Osteocyte (in vitro differentiated cells): ENCODE results near the gene AKAP13. TPM values are rescaled to one million over a fixed set of nuclear protein-coding genes. Genes with fewer than 3 reads are reported as not detected.

Experiments used
- DNase-seq: peaks from one replicate; pipeline ENCODE4 v3.0.0; 2021; ENCODE audit warnings: mixed read lengths; ENCODE audit not compliant: unreplicated experiment; ENCODE audit errors: extremely low spot score
- H3K27ac Mint-ChIP-seq: one replicate; pipeline ENCODE4 v1.8.0; 2021; ENCODE audit warnings: mild to moderate bottlenecking, mixed read lengths; ENCODE audit not compliant: unreplicated experiment
- H3K27me3 Mint-ChIP-seq: one replicate; pipeline ENCODE4 v1.8.0; 2021; ENCODE audit warnings: mixed read lengths; ENCODE audit not compliant: unreplicated experiment
- H3K36me3 Mint-ChIP-seq: one replicate; pipeline ENCODE4 v1.8.0; 2021; ENCODE audit warnings: mixed read lengths; ENCODE audit not compliant: unreplicated experiment
- H3K4me1 Mint-ChIP-seq: one replicate; pipeline ENCODE4 v1.8.0; 2021; ENCODE audit warnings: mixed read lengths; ENCODE audit not compliant: unreplicated experiment
- H3K4me3 Mint-ChIP-seq: one replicate; pipeline ENCODE4 v1.8.0; 2021; ENCODE audit warnings: mild to moderate bottlenecking, moderate library complexity, mixed read lengths; ENCODE audit not compliant: unreplicated experiment
- H3K9me3 Mint-ChIP-seq: one replicate; pipeline ENCODE4 v1.8.0; 2021; ENCODE audit warnings: mixed read lengths; ENCODE audit not compliant: unreplicated experiment
- CTCF ChIP-seq: fragments of 200-600 bp; sonication (generic); IDR thresholded peaks from 2 replicates; pipeline ENCODE4 v1.5.0; 2021; ENCODE audit warnings: antibody characterized with exemption, mild to moderate bottlenecking, moderate library complexity
- total RNA-seq: library from RNA; stranded (reverse); gene quantifications from 2 replicates; pipeline ENCODE4 v1.2.1, GENCODE V29; 2021

The AKAP13 gene
- total RNA-seq, 1 donor from 2014 or later = 146 TPM

- Mint-ChIP-seq H3K9me3 (peaks cover 5% of the 10 kb centered on the region), H3K4me1 (peaks cover 48% of the 10 kb centered on the region), H3K4me3 (no peak overlapping the region), H3K27ac (no peak overlapping the region), H3K27me3 (no peaks in the 10 kb centered on the region), H3K36me3 (no peaks in the 10 kb centered on the region)
- TF ChIP-seq CTCF = no peak
- no peak for DNase-seq
Measured at GRCh38 chr15:85464471-85464870, 84.1 kb downstream of the AKAP13 start.

GRCh38 chr15:85470563-85471271, 90.3 kb downstream of the AKAP13 start:
- no peaks in the 10 kb centered on the region for H3K9me3 Mint-ChIP-seq
- no peaks in the 10 kb centered on the region for H3K36me3 Mint-ChIP-seq
- TF ChIP-seq CTCF = no peak
- H3K27me3 Mint-ChIP-seq = no peaks in the 10 kb centered on the region
- no peak overlapping the region for H3K4me3 Mint-ChIP-seq
- H3K27ac Mint-ChIP-seq = peak overlapping the region; percentile 68
- peaks cover 48% of the 10 kb centered on the region for H3K4me1 Mint-ChIP-seq
- DNase-seq = no peak

GRCh38 chr15:85472349-85472748, 91.9 kb downstream of the AKAP13 start:
- Mint-ChIP-seq H3K4me3 (no peak overlapping the region), H3K27me3 (no peaks in the 10 kb centered on the region), H3K36me3 (no peaks in the 10 kb centered on the region), H3K27ac (no peak overlapping the region), H3K9me3 (no peaks in the 10 kb centered on the region), H3K4me1 (peaks cover 60% of the 10 kb centered on the region)
- DNase-seq = no peak
- no peak for TF ChIP-seq CTCF

- DNase-seq = no peak
- peak overlapping the region; percentile 67 for H3K27ac Mint-ChIP-seq
- no peak for TF ChIP-seq CTCF
- no peaks in the 10 kb centered on the region for H3K36me3 Mint-ChIP-seq
- no peaks in the 10 kb centered on the region for H3K9me3 Mint-ChIP-seq
- H3K27me3 Mint-ChIP-seq = no peaks in the 10 kb centered on the region
- H3K4me3 Mint-ChIP-seq = no peak overlapping the region
- H3K4me1 Mint-ChIP-seq = peaks cover 63% of the 10 kb centered on the region
Measured at GRCh38 chr15:85473455-85473854, 93.1 kb downstream of the AKAP13 start.

- Mint-ChIP-seq H3K36me3 (no peaks in the 10 kb centered on the region), H3K4me3 (no peak overlapping the region), H3K27ac (peak overlapping the region; percentile 29), H3K27me3 (no peaks in the 10 kb centered on the region), H3K4me1 (peaks cover 74% of the 10 kb centered on the region), H3K9me3 (no peaks in the 10 kb centered on the region)
- no peak for TF ChIP-seq CTCF
- no peak for DNase-seq
Measured at GRCh38 chr15:85474700-85475316, 94.4 kb downstream of the AKAP13 start.
